Ureter (tissue), 1 donor: ENCODE measurements around the gene MMP23B. TPM values are rescaled to one million over a fixed set of nuclear protein-coding genes. Genes with fewer than 3 reads are reported as not detected.

ENCODE experiments used
- DNase-seq: peaks from one replicate; pipeline ENCODE4 v3.0.0-alpha.2; 2020; ENCODE audit warnings: low spot score
- total RNA-seq: library from RNA; stranded (reverse); gene quantifications from one replicate; pipeline ENCODE4 v1.2.4, GENCODE V29; 2023
- donor health status: DM: yes; HTN: yes; CAD: no.

MMP23B gene
- total RNA-seq, 1 donor from 2014 or later = 16.6 TPM

- DNase-seq = no peak
These were observed 28.9 kb upstream of the MMP23B start for GRCh38 chr1:1602968-1603506.

DNA sequence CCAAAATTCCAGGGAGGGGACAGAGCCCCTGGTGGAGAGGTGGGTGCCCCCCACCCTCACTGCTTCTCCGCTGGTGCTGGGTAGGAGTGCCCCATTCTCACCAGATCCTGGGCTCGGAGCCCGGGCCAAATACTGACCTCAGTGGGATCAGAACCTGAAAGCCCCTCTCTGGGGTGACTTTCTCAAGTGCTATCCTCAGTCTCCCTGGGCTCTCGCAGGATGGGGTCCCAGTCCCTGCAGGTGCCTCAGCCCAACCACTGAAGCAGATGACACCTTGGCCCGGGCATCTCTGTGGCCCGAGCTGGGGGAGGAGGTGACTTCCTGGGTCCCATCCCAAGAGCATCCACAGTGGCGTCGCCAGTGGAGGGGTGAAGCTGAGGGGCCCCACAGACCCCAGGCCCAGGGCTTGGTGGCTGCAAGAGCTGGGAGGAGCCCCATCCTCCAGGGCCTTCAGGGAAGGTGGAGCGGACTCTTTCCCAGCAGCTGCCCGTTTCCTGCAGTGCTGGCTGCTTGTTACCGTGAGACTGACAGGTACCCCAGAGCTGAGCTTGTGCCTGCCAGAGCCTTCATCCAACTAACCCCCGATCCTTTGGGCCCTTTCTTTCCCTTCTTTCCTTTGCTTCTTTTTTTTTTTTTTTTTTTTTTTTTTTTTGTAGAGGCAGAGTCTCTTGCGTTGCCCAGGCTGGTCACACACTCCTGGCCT lies 28.2 kb upstream of the MMP23B start:
- no peak for DNase-seq

- DNase-seq = no peak
These were observed 27.5 kb upstream of the MMP23B start for GRCh38 chr1:1604374-1605033.

DNA sequence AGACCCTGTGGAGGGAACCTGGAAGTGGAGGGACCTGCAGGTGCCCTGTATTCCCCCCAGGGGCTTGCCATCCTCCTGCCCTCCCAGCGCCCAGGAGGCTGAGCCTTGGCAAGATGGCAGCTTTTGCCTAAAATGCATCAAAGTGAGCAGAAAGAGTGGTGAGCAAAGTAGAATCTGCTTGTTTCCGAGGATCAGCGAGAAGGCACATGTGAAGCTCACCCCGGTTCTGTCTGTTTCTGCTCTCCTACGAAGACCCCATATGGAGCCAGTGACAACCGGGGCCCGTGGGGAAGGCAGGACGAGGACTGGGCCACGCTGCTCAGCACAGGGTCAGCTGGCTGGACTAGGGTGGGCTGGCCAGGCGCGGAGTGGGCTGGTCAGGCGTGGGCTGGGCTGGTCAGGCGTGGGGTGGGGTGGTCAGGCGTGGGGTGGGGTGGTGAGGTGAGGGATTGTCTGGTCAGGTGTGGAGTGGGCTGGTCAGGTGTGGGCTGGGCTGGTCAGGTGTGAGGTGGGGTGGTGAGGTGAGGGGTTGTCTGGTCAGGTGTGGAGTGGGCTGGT lies 26.9 kb upstream of the MMP23B start:
- DNase-seq = no peak

DNA sequence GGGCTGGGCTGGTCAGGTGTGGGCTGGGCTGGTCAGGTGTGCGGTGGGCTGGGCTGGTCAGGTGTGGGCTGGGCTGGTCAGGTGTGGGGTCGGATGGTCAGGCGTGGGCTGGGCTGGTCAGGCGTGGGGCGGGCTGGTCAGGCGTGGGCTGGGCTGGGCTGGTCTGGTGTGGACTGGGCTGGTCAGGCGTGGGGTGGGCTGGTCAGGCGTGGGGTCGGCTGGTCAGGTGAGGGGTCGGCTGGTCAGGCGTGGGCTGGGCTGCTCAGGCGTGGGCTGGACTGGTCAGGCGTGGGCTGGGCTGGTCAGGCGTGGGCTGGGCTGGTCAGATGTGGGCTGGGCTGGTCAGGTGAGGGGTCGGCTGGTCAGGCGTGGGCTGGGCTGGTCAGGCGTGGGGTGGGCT lies 26.2 kb upstream of the MMP23B start:
- no peak for DNase-seq

DNA sequence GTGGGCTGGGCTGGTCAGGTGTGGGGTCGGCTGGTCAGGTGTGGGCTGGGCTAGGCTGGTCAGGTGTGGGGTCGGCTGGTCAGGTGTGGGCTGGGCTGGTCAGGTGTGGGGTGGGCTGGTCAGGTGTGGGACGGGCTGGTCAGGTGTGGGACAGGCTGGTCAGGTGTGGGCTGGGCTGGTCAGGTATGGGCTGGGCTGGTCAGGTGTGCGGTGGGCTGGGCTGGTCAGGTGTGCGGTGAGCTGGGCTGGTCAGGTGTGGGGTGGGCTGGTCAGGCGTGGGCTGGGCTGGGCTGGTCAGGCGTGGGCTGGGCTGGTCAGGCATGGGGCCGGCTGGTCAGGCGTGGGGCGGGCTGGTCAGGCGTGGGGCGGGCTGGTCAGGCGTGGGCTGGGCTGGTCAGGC lies 25.7 kb upstream of the MMP23B start:
- DNase-seq = no peak

DNA sequence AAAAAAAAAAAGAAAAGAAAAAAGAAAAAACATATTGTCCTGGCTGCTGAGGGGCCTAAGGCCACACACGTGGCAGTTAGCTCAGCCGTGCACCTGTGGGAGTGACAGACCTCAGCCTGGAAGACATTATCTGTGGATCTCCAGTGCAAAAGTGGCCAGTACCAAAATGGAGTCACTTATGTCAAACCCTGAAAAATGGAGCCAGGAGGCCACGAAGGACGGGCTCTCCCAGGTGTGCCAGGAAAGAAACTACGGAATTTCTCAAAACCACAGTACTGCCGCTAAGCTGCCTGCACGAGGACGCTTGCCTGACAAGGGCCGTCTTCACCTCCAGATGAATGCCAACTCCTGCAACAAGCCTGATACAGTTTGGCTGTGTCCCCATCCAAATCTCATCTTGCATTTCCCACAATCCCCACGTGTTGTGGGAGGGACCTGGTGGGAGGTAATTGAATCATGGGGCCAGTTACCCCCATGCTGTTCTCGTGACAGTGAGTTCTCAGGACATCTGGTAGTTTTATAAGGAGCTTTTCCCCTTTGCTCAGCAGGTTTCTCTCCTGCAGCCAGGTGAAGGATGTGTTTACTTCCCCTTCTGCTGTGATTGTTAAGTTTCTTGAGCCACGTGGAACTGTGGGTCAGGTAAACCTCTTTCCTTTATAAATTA lies 22.0 kb upstream of the MMP23B start:
- no peak for DNase-seq

GRCh38 chr1:1610796-1611195 lies 21.2 kb upstream of the MMP23B start:
- no peak for DNase-seq

DNA sequence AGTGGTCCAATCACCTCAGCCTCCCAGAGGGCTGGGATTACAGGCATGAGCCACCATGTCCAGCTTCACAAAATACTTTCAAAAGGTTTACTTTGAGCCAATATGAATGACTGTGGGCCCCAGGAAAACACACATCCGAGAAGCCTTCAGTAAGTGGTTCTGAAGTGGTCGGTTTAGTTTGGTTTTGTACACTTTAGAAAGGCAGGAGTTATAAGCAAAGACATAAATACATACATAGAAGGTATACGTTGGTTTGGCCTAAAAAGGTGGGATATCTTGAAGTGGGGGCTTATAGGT lies 19.9 kb upstream of the MMP23B start:
- no peak for DNase-seq

DNA sequence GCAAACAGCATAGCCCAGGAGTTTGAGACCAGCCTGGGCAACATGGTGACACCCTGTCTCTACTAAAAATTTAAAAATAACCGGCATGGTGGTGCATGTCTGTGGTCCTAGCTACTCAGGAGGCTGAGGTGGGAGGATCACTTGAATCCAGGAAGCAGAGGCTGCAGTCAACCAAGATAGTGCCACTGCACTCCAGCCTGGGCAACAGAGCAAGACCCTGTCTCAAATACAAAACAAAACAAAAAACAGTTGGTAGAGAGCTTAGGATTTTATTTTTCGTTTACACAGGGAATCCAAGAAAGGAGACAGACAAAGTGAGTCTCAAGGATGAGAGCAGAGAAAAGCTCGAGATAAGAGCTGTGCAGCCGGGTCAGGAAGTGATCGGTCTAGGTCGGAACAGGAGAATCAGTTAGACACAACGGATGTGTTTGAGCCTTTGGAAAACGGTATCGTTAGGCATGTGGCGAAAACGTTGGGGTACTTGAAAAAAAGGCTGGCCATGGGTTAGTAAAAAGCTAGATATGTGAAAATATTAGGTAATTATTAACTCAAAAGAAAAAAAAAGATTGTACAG lies 18.4 kb upstream of the MMP23B start:
- no peak for DNase-seq

GRCh38 chr1:1614204-1614953 lies 17.6 kb upstream of the MMP23B start:
- no peak for DNase-seq

DNA sequence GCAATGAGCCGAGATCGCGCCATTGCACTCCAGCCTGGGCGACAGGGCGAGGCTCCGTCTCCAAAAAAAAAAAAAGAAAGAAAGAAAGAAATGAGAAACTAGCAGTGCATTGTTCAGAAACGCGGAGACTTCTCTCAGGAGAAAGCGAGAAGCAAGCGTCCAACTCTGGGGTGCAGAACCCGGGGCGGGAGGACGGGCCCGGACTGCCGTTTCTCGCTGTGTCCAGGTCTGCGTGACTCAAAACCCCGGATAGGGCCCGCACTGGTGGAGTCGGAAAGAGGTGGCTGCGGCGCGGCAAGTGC lies 17.1 kb upstream of the MMP23B start:
- no peak for DNase-seq

GRCh38 chr1:1615256-1616044 lies 16.5 kb upstream of the MMP23B start, which contains the start of gene MIB2:
TSS of gene MIB2 (plus strand) at chr1:1615500. CDS start at chr1:1623453, 7,953 bp downstream.
- DNase-seq = peak; percentile 96

GRCh38 chr1:1616045-1616790 lies 15.8 kb upstream of the MMP23B start:
- DNase-seq = no peak

GRCh38 chr1:1616838-1617237 lies 15.1 kb upstream of the MMP23B start:
- no peak for DNase-seq

GRCh38 chr1:1617516-1617915 lies 14.5 kb upstream of the MMP23B start:
- DNase-seq = no peak

DNA sequence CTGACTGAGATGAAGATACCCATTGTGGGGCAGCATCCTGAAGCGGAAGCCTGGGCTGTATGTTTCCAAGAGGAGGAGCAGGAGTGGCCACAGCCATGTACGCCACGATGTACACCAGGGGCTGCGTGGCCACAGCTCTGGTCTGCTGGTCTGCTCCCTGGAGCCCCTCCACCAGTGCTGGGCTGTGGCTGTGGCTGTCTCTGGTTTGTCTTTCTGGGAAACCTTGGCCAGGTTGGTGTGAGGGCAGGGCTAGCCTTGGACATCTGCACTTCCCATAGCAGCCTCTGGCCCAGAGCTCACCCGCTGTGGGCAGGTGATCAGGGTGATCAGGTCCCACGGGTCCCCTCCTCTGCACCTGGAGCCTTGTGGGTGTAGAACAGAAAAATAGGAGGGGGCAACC lies 14.0 kb upstream of the MMP23B start:
- DNase-seq = no peak

- DNase-seq = no peak
These were observed 13.4 kb upstream of the MMP23B start for GRCh38 chr1:1618396-1619068.

- no peak for DNase-seq
These were observed 12.0 kb upstream of the MMP23B start for GRCh38 chr1:1619917-1620361.
